Lower leg skin (tissue), 3 donors: Measurements from ENCODE around the gene RAD18.

Experiments
- POLR2A ChIP-seq, 2 donors: fragments of 450-650 bp; IDR thresholded peaks; one replicate each; pipeline ENCODE4 v1.6.1; 2016 to 2017; ENCODE audit warnings: antibody characterized with exemption in 2 of 2, mild to moderate bottlenecking in 1 of 2, moderate library complexity in 1 of 2
- TF ChIP-seq, protein P1 (sequence below), 3 donors: fragments of 450-650 bp; IDR thresholded peaks; one replicate each; pipeline ENCODE4 v1.5.1; 2016; ENCODE audit warnings: antibody characterized with exemption in 3 of 3, mild to moderate bottlenecking in 3 of 3, moderate library complexity in 2 of 3

DNA sequence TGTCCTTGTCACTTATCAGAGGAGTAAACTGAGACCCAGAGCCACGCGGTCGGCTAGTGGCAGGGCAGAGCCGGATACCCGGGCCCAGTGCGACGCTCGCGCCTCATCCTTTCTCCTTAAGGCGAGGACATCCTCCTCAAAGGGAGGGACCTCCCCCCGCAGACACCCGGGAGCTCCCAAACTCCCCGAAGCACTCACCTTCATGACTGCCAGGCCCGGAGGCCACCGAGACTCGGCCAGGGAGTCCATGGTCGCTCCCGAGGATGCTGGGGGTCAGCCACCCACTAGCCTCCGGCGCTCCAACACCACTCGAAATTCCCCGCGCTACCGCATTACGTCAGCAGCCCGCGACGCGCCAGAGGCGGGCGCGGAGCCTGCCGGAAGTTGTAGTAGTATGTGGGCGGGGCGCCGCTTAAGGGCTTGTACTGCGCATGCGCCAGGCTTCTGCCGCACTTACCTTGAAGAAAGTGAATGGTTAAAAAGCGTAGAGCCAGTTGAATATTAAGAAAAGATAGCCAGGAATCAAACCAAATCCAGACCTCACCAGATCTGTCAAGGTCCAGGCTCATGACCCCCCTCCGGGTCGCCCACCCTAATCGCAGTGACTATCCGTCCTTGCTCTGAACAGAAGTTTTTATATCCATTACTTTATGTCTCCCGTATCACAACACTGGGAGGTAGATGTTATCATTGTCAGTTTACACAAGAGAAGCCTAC lies at the start of gene RAD18:
- TF ChIP-seq, protein P1, sequence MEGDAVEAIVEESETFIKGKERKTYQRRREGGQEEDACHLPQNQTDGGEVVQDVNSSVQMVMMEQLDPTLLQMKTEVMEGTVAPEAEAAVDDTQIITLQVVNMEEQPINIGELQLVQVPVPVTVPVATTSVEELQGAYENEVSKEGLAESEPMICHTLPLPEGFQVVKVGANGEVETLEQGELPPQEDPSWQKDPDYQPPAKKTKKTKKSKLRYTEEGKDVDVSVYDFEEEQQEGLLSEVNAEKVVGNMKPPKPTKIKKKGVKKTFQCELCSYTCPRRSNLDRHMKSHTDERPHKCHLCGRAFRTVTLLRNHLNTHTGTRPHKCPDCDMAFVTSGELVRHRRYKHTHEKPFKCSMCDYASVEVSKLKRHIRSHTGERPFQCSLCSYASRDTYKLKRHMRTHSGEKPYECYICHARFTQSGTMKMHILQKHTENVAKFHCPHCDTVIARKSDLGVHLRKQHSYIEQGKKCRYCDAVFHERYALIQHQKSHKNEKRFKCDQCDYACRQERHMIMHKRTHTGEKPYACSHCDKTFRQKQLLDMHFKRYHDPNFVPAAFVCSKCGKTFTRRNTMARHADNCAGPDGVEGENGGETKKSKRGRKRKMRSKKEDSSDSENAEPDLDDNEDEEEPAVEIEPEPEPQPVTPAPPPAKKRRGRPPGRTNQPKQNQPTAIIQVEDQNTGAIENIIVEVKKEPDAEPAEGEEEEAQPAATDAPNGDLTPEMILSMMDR (IDR thresholded peaks at IDR 0.05), result no peak
- TF ChIP-seq POLR2A (IDR thresholded peaks at IDR 0.05), result no peak
